Measurements from ENCODE around the gene IL17RC.
"Not testable (repeated sequence)": the region's sequence is repeated elsewhere in the genome, so short reads cannot be mapped to it uniquely, and the experiment has no call there.

The IL17RC gene

DNA sequence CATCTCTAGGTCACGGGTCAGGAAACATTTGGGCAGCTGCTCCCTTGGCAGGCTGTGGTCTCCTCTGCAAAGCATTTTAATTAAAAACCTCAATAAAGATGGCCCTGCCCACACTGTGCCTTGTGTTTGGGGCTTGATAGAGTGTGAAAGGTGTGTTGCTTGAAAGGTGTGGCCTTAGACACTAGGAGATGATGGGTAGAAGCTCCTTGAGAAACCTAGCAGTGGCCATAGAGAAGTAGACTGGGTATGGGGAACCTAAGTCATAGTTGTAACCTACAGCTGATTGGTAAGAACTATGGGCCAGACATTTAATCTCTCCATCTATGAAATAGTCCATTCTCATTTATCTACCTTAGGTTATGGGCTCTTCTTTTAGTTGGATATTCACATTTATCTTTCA, 23.2 kb upstream of the IL17RC start:
- no peak for DNase-seq (ENCODE audit: low read depth in 2 of 2, low spot score in 1 of 2)

- DNase-seq (ENCODE audit: low read depth in 2 of 2, low spot score in 1 of 2) = not testable (repeated sequence)
Observed at GRCh38 chr3:9895715-9896114, 21.2 kb upstream of the IL17RC start.

DNA sequence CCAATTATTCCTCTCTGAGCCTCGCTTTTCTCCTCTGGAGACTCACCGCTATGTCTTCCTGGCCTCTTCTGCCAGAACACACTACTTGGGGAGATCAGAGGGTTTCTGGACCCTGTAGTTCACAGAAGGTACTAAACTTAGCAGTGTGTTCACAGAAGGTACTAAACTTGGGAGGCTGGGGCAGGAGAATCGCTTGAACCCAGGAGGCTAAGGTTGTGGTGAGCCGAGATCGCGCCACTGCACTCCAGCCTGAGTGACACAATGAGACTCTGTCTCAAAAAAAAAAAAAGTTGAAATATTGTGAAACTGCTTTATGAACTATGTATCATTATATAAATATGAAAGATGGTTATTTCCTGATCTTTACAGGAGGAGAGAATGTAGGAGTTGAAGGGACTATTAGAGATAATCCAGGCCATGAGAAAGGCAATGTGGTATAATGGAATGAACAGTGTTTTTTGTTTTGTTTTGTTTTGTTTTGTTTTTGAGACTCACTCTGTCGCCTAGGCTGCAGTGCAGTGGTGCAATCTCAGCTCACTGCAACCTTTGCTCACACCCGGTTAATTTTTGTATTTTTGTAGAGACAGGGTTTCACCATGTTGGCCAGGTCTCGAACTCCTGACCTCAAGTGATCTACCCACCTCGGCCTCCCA, 20.0 kb upstream of the IL17RC start:
- DNase-seq (ENCODE audit: low read depth in 2 of 2, low spot score in 1 of 2) = not testable (repeated sequence)

- no peak for DNase-seq (ENCODE audit: low read depth in 2 of 2, low spot score in 1 of 2)
Observed at GRCh38 chr3:9897408-9898372, 19.2 kb upstream of the IL17RC start.

- DNase-seq (ENCODE audit: low read depth in 2 of 2, low spot score in 1 of 2) = no peak
Observed at GRCh38 chr3:9898467-9899241, 18.2 kb upstream of the IL17RC start.

DNA sequence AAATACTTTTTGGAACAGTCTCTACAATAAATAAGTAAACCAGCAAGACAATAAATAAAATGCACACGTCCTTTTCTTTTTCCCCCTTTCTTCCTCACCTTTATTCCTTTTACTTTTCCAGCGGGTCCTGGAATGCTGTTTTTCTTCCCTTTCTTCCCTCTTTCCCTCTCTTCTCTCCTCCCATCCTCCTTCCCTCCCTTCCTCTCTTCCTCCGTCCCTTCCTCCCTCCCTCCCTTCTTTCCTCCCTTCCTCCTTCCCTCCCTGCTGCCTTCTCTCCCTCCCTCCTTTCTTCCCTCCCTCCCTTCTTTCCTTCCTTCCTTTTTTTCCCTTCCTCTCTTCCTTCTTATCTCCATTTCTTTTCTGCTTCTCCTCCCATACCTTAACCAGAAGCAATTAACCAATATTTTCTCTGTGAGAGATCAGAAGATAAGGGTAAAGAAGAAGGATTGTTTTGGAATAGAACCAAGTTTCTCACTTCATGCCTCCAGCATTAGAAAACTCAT, 17.6 kb upstream of the IL17RC start:
- DNase-seq (ENCODE audit: low read depth in 2 of 2, low spot score in 1 of 2) = no peak

GRCh38 chr3:9900965-9901415, 15.9 kb upstream of the IL17RC start:
- not testable (repeated sequence) for DNase-seq (ENCODE audit: low read depth in 2 of 2, low spot score in 1 of 2)

DNA sequence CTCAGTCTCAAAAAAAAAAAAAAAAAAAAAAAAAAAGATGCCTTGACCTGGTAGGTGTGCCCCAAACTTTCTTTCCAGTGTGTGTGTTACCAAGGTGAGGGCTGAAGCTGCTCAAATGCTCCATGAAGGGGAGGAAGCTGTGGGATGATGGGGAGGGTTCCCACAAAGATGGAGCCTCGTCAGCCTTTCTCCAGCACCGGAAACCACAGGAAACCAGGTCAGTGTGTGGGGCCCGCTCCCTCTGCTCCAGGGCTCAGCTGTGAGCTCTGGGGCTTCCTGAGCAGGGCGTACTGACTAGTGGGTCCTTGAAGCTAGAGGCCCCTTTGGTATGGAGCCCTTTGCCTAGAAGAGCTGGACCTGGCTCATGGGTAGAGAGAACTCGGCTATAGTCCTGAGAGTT, 14.9 kb upstream of the IL17RC start:
- no peak for DNase-seq (ENCODE audit: low read depth in 2 of 2, low spot score in 1 of 2)

- DNase-seq (ENCODE audit: low read depth in 2 of 2, low spot score in 1 of 2) = no peak
Observed at GRCh38 chr3:9902372-9903237, 14.3 kb upstream of the IL17RC start, which contains the start of gene IL17RE. IL17RE (plus strand) TSS chr3:9902848; CDS start chr3:9902933, 85 bp downstream.

GRCh38 chr3:9903238-9903624, 13.7 kb upstream of the IL17RC start:
- DNase-seq (ENCODE audit: low read depth in 2 of 2, low spot score in 1 of 2) = no peak

- no peak for DNase-seq (ENCODE audit: low read depth in 2 of 2, low spot score in 1 of 2)
Observed at GRCh38 chr3:9903904-9904303, 13.0 kb upstream of the IL17RC start.

DNA sequence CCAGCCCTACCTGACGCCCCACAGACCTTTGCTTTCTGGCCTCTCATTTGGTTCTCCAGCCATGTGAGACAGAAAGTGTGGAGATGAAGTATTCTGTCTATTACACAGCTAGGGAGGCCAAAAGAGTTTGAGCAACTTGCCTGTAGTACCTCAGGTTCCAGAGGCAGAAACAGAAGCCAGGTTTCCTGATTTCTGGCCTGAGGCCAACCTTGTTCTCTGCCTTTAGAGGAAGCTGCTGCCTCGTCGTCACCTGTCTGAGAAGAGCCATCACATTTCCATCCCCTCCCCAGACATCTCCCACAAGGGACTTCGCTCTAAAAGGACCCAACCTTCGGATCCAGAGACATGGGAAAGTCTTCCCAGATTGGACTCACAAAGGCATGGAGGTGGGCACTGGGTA, 10.4 kb upstream of the IL17RC start:
- no peak for DNase-seq (ENCODE audit: low read depth in 2 of 2, low spot score in 1 of 2)

DNA sequence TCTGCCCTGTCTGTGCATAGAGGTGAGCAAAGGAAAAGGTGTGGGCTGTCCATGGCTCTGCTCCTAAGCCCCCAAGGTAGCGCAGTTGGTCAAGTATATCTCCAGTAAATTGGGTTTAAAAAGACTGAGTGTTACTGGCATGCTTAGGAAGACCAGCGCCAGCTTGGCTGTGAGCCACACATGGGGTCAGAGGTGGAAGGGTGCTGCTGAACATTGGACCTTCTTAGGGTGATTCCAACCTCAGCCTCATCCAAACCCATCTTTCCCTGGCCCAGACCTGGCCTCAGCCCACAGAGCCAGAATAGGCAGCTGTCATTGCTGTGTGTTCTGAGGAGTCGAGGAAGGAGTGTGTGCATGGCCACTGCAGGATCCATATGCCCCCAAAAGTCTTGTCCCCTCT, 8.6 kb upstream of the IL17RC start:
- DNase-seq (ENCODE audit: low read depth in 2 of 2, low spot score in 1 of 2) = no peak

GRCh38 chr3:9909221-9910013, 7.5 kb upstream of the IL17RC start:
- DNase-seq (ENCODE audit: low read depth in 2 of 2, low spot score in 1 of 2) = no peak

DNA sequence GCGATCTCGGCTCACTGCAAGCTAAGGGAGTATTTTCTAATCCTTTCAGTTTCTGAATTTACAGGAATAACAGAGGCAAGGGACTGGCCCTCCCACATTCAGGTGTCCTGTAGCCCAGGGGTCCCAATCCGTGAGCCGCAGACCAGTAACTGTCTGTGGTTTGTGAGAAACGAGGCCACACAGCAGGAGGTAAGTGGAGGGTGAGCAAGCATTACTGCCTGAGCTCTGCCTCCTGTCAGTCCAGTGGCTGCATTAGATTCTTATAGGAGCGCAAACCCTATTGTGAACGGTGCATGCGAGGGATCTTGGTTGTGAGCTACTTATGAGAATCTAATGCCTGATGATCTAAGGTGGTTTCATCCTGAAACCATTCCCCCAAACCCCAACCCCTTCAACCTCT, 5.0 kb upstream of the IL17RC start:
- no peak for DNase-seq (ENCODE audit: low read depth in 2 of 2, low spot score in 1 of 2)

DNA sequence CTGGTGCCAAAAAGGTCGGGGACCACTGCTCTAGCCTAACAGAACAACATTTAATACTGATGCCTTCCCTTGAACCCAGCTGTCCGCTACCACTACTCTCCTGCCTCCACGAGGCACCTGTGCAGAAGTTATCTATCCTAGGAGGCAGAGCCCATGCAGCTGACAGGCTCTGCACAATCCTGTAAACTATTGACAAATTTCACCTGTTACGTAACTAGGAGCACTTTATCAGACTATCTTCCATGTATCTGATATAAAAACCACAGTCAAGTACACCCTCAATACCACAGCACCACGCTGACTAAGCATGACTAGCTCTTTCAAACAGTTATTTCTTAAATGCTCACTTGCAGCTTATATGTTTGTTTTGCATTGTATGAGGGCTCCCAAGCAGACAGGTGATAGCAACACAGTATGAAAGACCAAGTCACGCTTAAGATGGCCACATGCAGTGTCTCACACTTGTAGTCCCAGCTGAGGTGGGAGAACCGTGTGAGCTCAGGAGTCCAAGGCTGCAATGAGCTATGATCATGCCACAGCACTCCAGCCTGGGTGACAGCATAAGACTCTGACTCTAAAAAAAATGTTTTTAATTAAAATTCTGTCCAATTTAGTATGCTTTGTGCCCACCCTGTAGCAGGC, 4.5 kb upstream of the IL17RC start:
- no peak for DNase-seq (ENCODE audit: low read depth in 2 of 2, low spot score in 1 of 2)

- no peak for DNase-seq (ENCODE audit: low read depth in 2 of 2, low spot score in 1 of 2)
Observed at GRCh38 chr3:9913601-9914000, 3.3 kb upstream of the IL17RC start.

GRCh38 chr3:9914011-9914410, 2.9 kb upstream of the IL17RC start:
- DNase-seq (ENCODE audit: low read depth in 2 of 2, low spot score in 1 of 2) = no peak

Measured in stimulated activated CD8-positive, alpha-beta memory T cell treated with anti-CD3 and anti-CD28 coated beads, Interleukin-4, amount 100 ng/mL, for 1 hour (primary cell).